Stromal cell of bone marrow (primary cell): Measurements from ENCODE around the gene WASL.
"Not testable (repeated sequence)": the region's sequence is repeated elsewhere in the genome, so short reads cannot be mapped to it uniquely, and the experiment has no call there.

ENCODE experiments used
- DNase-seq: peaks from one replicate; pipeline ENCODE4 v3.0.0-alpha.2; 2012; ENCODE audit warnings: low read depth

WASL gene

GRCh38 chr7:123732413-123733091 is 16.3 kb downstream of the WASL start:
- DNase-seq: no peak

- DNase-seq: no peak
Measured at GRCh38 chr7:123729218-123729578, 19.6 kb downstream of the WASL start.

- DNase-seq: peak; percentile 79
Measured at GRCh38 chr7:123727071-123727837, 21.5 kb downstream of the WASL start.

- no peak for DNase-seq
Measured at GRCh38 chr7:123725586-123726171, 23.1 kb downstream of the WASL start.

GRCh38 chr7:123724817-123725253 is 24.0 kb downstream of the WASL start:
- no peak for DNase-seq

- DNase-seq: no peak
Measured at GRCh38 chr7:123723913-123724312, 24.9 kb downstream of the WASL start.

GRCh38 chr7:123720527-123720926 is 28.3 kb downstream of the WASL start:
- not testable (repeated sequence) for DNase-seq

- DNase-seq: no peak
Measured at GRCh38 chr7:123719197-123719721, 29.5 kb downstream of the WASL start.

- DNase-seq: no peak
Measured at GRCh38 chr7:123718773-123719172, 30.0 kb downstream of the WASL start.

GRCh38 chr7:123717689-123718088 is 31.1 kb downstream of the WASL start:
- DNase-seq: no peak

- no peak for DNase-seq
Measured at GRCh38 chr7:123716877-123717276, 31.9 kb downstream of the WASL start.

- DNase-seq: no peak
Measured at GRCh38 chr7:123715799-123716198, 33.0 kb downstream of the WASL start.

- no peak for DNase-seq
Measured at GRCh38 chr7:123715198-123715597, 33.6 kb downstream of the WASL start.

- no peak for DNase-seq
Measured at GRCh38 chr7:123714296-123715080, 34.3 kb downstream of the WASL start.

GRCh38 chr7:123712619-123713018 is 36.2 kb downstream of the WASL start:
- no peak for DNase-seq

- no peak for DNase-seq
Measured at GRCh38 chr7:123711832-123712293, 36.9 kb downstream of the WASL start.

GRCh38 chr7:123710683-123711082 is 38.1 kb downstream of the WASL start:
- DNase-seq: no peak

GRCh38 chr7:123709525-123709924 is 39.3 kb downstream of the WASL start:
- no peak for DNase-seq

- no peak for DNase-seq
Measured at GRCh38 chr7:123705211-123705901, 43.4 kb downstream of the WASL start.

GRCh38 chr7:123695944-123696677 is 52.7 kb downstream of the WASL start:
- DNase-seq: no peak

GRCh38 chr7:123692471-123692877 is 56.3 kb downstream of the WASL start:
- DNase-seq: no peak
